ENCODE measurements around the gene EFHD1.

- no peak for TF ChIP-seq CTCF (IDR thresholded peaks at IDR 0.05)
- no peak for TF ChIP-seq POLR2A (IDR thresholded peaks at IDR 0.05)
These were observed 28.9 kb upstream of the EFHD1 start for GRCh38 chr2:232604535-232604934.

All from body of pancreas (tissue), 4 donors.